Activated CD8-positive, alpha-beta memory T cell treated with anti-CD3 and anti-CD28 coated beads, Interleukin-2, amount 50 U/mL, for 1 hour (primary cell): ENCODE measurements around the gene CRYGN.

Experiments
- DNase-seq: peaks from one replicate; pipeline ENCODE4 v3.0.0-alpha.2; 2020; ENCODE audit errors: extremely low read depth

Gene CRYGN

GRCh38 chr7:151391358-151391730 lies 48.6 kb downstream of the CRYGN start:
- no peak for DNase-seq

GRCh38 chr7:151390598-151391357 lies 49.2 kb downstream of the CRYGN start:
- no peak for DNase-seq

- DNase-seq, result no peak
Measured at GRCh38 chr7:151389768-151390597, 50.0 kb downstream of the CRYGN start.

GRCh38 chr7:151389096-151389767 lies 50.7 kb downstream of the CRYGN start:
- no peak for DNase-seq

GRCh38 chr7:151388430-151388829 lies 51.5 kb downstream of the CRYGN start:
- DNase-seq, result no peak

GRCh38 chr7:151388007-151388297 lies 52.0 kb downstream of the CRYGN start:
- DNase-seq, result no peak

GRCh38 chr7:151387161-151388006 lies 52.6 kb downstream of the CRYGN start:
- no peak for DNase-seq

- DNase-seq, result no peak
Measured at GRCh38 chr7:151386301-151387160, 53.4 kb downstream of the CRYGN start.

GRCh38 chr7:151385626-151386300 lies 54.2 kb downstream of the CRYGN start:
- DNase-seq, result no peak

GRCh38 chr7:151384776-151385625 lies 54.9 kb downstream of the CRYGN start:
- DNase-seq, result no peak

GRCh38 chr7:151384352-151384697 lies 55.6 kb downstream of the CRYGN start:
- no peak for DNase-seq

GRCh38 chr7:151383638-151384351 lies 56.1 kb downstream of the CRYGN start:
- DNase-seq, result no peak

- no peak for DNase-seq
Measured at GRCh38 chr7:151382079-151382885, 57.7 kb downstream of the CRYGN start.

GRCh38 chr7:151381348-151382078 lies 58.4 kb downstream of the CRYGN start:
- peak; percentile 36 for DNase-seq

GRCh38 chr7:151381098-151381347 lies 58.9 kb downstream of the CRYGN start:
- DNase-seq, result no peak

- no peak for DNase-seq
Measured at GRCh38 chr7:151380199-151381097, 59.5 kb downstream of the CRYGN start.
